DMS53 treated with DMSO at 0.1 percent for 48 hours (cell line): Measurements from ENCODE around the gene ZBTB2.
"Not testable (repeated sequence)": the region's sequence is repeated elsewhere in the genome, so short reads cannot be mapped to it uniquely, and the experiment has no call there.

Experiments used
- DNase-seq: peaks from one replicate; lab custom pipeline; 2025; ENCODE audit not compliant: unreplicated experiment; lab: John Stamatoyannopoulos, UW

Gene ZBTB2

GRCh38 chr6:151403919-151404308, 12.6 kb upstream of the ZBTB2 start:
- no peak for DNase-seq

GRCh38 chr6:151402228-151402627, 10.9 kb upstream of the ZBTB2 start:
- no peak for DNase-seq

- DNase-seq = no peak
Observed at GRCh38 chr6:151400473-151400872, 9.1 kb upstream of the ZBTB2 start.

- DNase-seq = no peak
Observed at GRCh38 chr6:151399679-151400078, 8.3 kb upstream of the ZBTB2 start.

- DNase-seq = no peak
Observed at GRCh38 chr6:151393410-151393809, 2.1 kb upstream of the ZBTB2 start.

GRCh38 chr6:151392427-151392826, 1.1 kb upstream of the ZBTB2 start:
- no peak for DNase-seq

GRCh38 chr6:151390851-151391470, 398 bp downstream of the ZBTB2 start:
- no peak for DNase-seq

- peak; percentile 82 for DNase-seq
Observed at GRCh38 chr6:151390276-151390850, 996 bp downstream of the ZBTB2 start.

GRCh38 chr6:151389618-151390275, 1.6 kb downstream of the ZBTB2 start:
- DNase-seq = peak; percentile 72

GRCh38 chr6:151388997-151389617, 2.3 kb downstream of the ZBTB2 start:
- DNase-seq = no peak

- no peak for DNase-seq
Observed at GRCh38 chr6:151388236-151388635, 3.1 kb downstream of the ZBTB2 start.

- DNase-seq = no peak
Observed at GRCh38 chr6:151387175-151387970, 4.0 kb downstream of the ZBTB2 start.

- no peak for DNase-seq
Observed at GRCh38 chr6:151385177-151385576, 6.2 kb downstream of the ZBTB2 start.

- no peak for DNase-seq
Observed at GRCh38 chr6:151384151-151384550, 7.2 kb downstream of the ZBTB2 start.

GRCh38 chr6:151382631-151383030, 8.7 kb downstream of the ZBTB2 start:
- not testable (repeated sequence) for DNase-seq

- no peak for DNase-seq
Observed at GRCh38 chr6:151381722-151382121, 9.6 kb downstream of the ZBTB2 start.

GRCh38 chr6:151380848-151381205, 10.5 kb downstream of the ZBTB2 start:
- no peak for DNase-seq

- no peak for DNase-seq
Observed at GRCh38 chr6:151379933-151380847, 11.2 kb downstream of the ZBTB2 start.

GRCh38 chr6:151377095-151377494, 14.3 kb downstream of the ZBTB2 start:
- no peak for DNase-seq

- no peak for DNase-seq
Observed at GRCh38 chr6:151376440-151376839, 14.9 kb downstream of the ZBTB2 start.
